Vagina (tissue), 2 donors: Measurements from ENCODE around the gene B4GALT6. TPM values are rescaled to one million over a fixed set of nuclear protein-coding genes. Genes with fewer than 3 reads are reported as not detected.

Experiments used
- DNase-seq, 2 donors: peaks; one replicate each; pipeline ENCODE4 v3.0.0-alpha.2; 2017; ENCODE audit errors: extremely low spot score in 2 of 2
- H3K27ac ChIP-seq: fragments of 200-600 bp; sonication (generic); one replicate; pipeline ENCODE4 v1.5.1; 2019
- H3K27me3 ChIP-seq: fragments of 200-600 bp; sonication (generic); one replicate; pipeline ENCODE4 v1.5.1; 2019
- H3K36me3 ChIP-seq, 2 donors: fragments of 200-600 bp; sonication (generic); one replicate each; pipeline ENCODE4 v1.5.1; 2017 to 2019
- H3K4me1 ChIP-seq: fragments of 200-600 bp; sonication (generic); one replicate; pipeline ENCODE4 v1.5.1; 2019
- H3K4me3 ChIP-seq, 2 donors: fragments of 200-600 bp; sonication (generic); 1 replicate in 1 of 2; 2 replicates in 1 of 2; pipeline ENCODE4 v1.5.1; 2016 to 2019
- H3K9me3 ChIP-seq: fragments of 200-600 bp; sonication (generic); one replicate; pipeline ENCODE4 v1.5.1; 2019
- CTCF ChIP-seq, 3 experiments: fragments of 450-650 bp in 2 of 3; fragments of 200-600 bp in 1 of 3; sonication (generic) in 1 of 3; IDR thresholded peaks; one replicate each; pipeline ENCODE4 v1.5.1; 2017 to 2019; ENCODE audit warnings: antibody characterized with exemption in 3 of 3, mild to moderate bottlenecking in 2 of 3, moderate library complexity in 2 of 3
- POLR2A ChIP-seq, 2 donors: fragments of 450-650 bp; IDR thresholded peaks; one replicate each; pipeline ENCODE4 v1.6.1; 2017; ENCODE audit warnings: antibody characterized with exemption in 2 of 2, mild to moderate bottlenecking in 2 of 2, moderate library complexity in 2 of 2
- POLR2AphosphoS5 ChIP-seq, 2 donors: sonication (generic); formaldehyde crosslinking; IDR thresholded peaks; one replicate each; pipeline ENCODE4 v1.9.0; 2017; ENCODE audit warnings: antibody characterized with exemption in 2 of 2, mild to moderate bottlenecking in 2 of 2, low read depth in 1 of 2; ENCODE audit not compliant: insufficient read depth in 1 of 2
- intact Hi-C: fragments of 100-400 bp; cut with DNase I; formaldehyde crosslinking; loops from one replicate; pipeline ENCODE4 v1.15.1; 2023
- total RNA-seq: library from RNA; depleted of rRNA; stranded (reverse); fragments of >200 nt; gene quantifications from one replicate; pipeline ENCODE4 v1.2.3, GENCODE V29; 2016

Gene B4GALT6
- total RNA-seq, 1 donor from 2014 or later = 2.5 TPM

- TF ChIP-seq POLR2AphosphoS5 (IDR thresholded peaks at IDR 0.05; ENCODE audit: insufficient read depth in 1 of 2, low read depth in 1 of 2) (no peak), CTCF (IDR thresholded peaks at IDR 0.05) (no peak), POLR2A (IDR thresholded peaks at IDR 0.05) (no peak)
- H3K36me3 ChIP-seq = no peaks in the 10 kb centered on the region
Observed at GRCh38 chr18:31609886-31610285, 74.5 kb downstream of the B4GALT6 start.

GRCh38 chr18:31607384-31607783 lies 77.0 kb downstream of the B4GALT6 start:
- TF ChIP-seq POLR2A (IDR thresholded peaks at IDR 0.05) = no peak
- TF ChIP-seq CTCF (IDR thresholded peaks at IDR 0.05) = no peak
- TF ChIP-seq POLR2AphosphoS5 (IDR thresholded peaks at IDR 0.05; ENCODE audit: insufficient read depth in 1 of 2, low read depth in 1 of 2) = no peak
- Histone ChIP-seq H3K9me3 (no peaks in the 10 kb centered on the region), H3K27ac (no peak overlapping the region), H3K27me3 (no peaks in the 10 kb centered on the region), H3K4me3 (no peak overlapping the region), H3K36me3 (no peaks in the 10 kb centered on the region), H3K4me1 (no peaks in the 10 kb centered on the region)
- DNase-seq = no peak
- intact Hi-C loops = no loop called here

More at GRCh38 chr18:31609886-31610285, 74.5 kb downstream of the B4GALT6 start:
- DNase-seq = no peak
- H3K27me3 ChIP-seq = no peaks in the 10 kb centered on the region
- no peaks in the 10 kb centered on the region for H3K4me1 ChIP-seq
- intact Hi-C loops = no loop called here
- H3K27ac ChIP-seq = no peak overlapping the region
- H3K9me3 ChIP-seq = no peaks in the 10 kb centered on the region
- no peak overlapping the region for H3K4me3 ChIP-seq

GRCh38 chr18:31606265-31606664 lies 78.1 kb downstream of the B4GALT6 start:
- Histone ChIP-seq H3K27ac (no peak overlapping the region), H3K4me3 (no peak overlapping the region), H3K27me3 (no peaks in the 10 kb centered on the region), H3K4me1 (no peaks in the 10 kb centered on the region), H3K36me3 (no peaks in the 10 kb centered on the region), H3K9me3 (no peaks in the 10 kb centered on the region)
- intact Hi-C loops = no loop called here
- no peak for DNase-seq
- TF ChIP-seq POLR2A (IDR thresholded peaks at IDR 0.05) (no peak), CTCF (IDR thresholded peaks at IDR 0.05) (no peak)

DNA sequence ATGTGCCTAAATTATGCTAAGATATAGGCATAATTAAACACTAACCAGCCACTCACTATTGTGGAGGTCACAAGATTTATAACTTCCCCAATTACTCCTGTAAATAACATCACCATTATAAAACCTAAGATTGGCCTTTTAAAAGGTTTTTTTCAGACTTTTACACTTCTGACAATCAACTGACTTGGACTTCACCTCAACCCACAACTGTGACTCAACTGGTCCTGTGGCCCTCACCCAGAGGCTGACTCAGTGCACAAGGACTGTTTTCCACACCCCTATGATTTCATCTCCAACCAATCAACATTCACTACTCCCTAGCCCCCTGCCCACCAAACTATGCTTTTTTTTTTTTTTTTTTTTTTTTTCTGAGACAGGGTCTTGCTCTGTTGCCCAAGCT lies 81.1 kb downstream of the B4GALT6 start:
- TF ChIP-seq POLR2A (IDR thresholded peaks at IDR 0.05) (no peak), CTCF (IDR thresholded peaks at IDR 0.05) (no peak), POLR2AphosphoS5 (IDR thresholded peaks at IDR 0.05; ENCODE audit: insufficient read depth in 1 of 2, low read depth in 1 of 2) (no peak)
- Histone ChIP-seq H3K4me1 (no peaks in the 10 kb centered on the region), H3K4me3 (no peak overlapping the region), H3K27me3 (no peaks in the 10 kb centered on the region), H3K9me3 (no peaks in the 10 kb centered on the region), H3K27ac (no peak overlapping the region), H3K36me3 (no peaks in the 10 kb centered on the region)
- intact Hi-C loops = no loop called here
- DNase-seq = no peak

DNA sequence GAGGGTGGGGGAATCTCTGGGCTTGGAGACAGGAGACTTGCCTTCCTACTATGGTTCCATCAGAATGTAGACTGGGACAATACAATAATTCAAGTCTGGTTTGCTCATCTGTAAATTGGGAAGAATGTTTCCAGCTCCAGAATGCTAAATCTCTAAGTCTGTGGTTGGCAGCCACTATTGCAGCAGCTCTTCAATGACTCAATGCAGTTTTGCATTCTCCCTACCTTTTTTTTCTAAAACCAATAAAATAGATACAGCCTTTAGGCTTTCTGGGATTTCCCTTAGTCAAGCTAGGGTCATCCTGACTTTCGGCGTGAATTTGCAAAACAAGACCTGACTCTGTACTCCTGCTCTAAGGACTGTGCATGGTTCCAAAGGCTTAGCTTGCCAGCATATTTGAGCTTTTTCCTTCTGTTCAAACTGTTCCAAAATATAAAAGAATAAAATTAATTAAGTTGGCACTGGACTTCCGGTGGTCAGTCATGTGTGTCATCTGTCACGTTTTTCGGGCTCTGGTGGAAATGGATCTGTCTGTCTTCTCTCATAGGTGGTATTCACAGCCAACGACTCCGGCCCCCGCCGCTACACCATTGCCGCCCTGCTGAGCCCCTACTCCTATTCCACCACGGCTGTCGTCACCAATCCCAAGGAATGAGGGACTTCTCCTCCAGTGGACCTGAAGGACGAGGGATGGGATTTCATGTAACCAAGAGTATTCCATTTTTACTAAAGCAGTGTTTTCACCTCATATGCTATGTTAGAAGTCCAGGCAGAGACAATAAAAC lies 86.2 kb downstream of the B4GALT6 start:
- H3K4me3 ChIP-seq = no peak overlapping the region
- intact Hi-C loops = no loop called here
- no peaks in the 10 kb centered on the region for H3K36me3 ChIP-seq
- no peak for TF ChIP-seq POLR2AphosphoS5 (IDR thresholded peaks at IDR 0.05; ENCODE audit: insufficient read depth in 1 of 2, low read depth in 1 of 2)
- no peak for TF ChIP-seq CTCF (IDR thresholded peaks at IDR 0.05)
- no peak for TF ChIP-seq POLR2A (IDR thresholded peaks at IDR 0.05)
- no peaks in the 10 kb centered on the region for H3K27me3 ChIP-seq
- H3K4me1 ChIP-seq = no peaks in the 10 kb centered on the region
- no peaks in the 10 kb centered on the region for H3K9me3 ChIP-seq
- H3K27ac ChIP-seq = no peak overlapping the region
- no peak for DNase-seq
